Measurements from ENCODE around the gene DRC7. TPM values are rescaled to one million over a fixed set of nuclear protein-coding genes. Genes with fewer than 3 reads are reported as not detected.

DRC7 gene
- total RNA-seq, 1 experiment from 2014 or later = 0.72 TPM

- Histone ChIP-seq H3K4me2 (ENCODE audit: insufficient read depth, insufficient read length, low read length) (no peak overlapping the region), H3K9me3 (ENCODE audit: control insufficient read depth, low read depth, low read length) (no peaks in the 10 kb centered on the region), H3K56ac (ENCODE audit: insufficient read length, low read depth, low read length) (no peak overlapping the region), H3K27ac (ENCODE audit: insufficient read length, low read depth, low read length) (no peak overlapping the region), H3K79me1 (ENCODE audit: insufficient read depth, low read depth, low read length, poor library complexity, severe bottlenecking) (no peaks in the 10 kb centered on the region), H4K5ac (ENCODE audit: insufficient read length, low read depth, low read length) (no peak overlapping the region), H3K4me1 (ENCODE audit: insufficient read depth, low read length) (no peaks in the 10 kb centered on the region), H2BK15ac (ENCODE audit: low read depth, low read length) (no peak overlapping the region), H3K18ac (ENCODE audit: insufficient read length, low read depth, low read length) (no peak overlapping the region), H2AFZ (ENCODE audit: low read length) (no peak overlapping the region), H4K8ac (replicated peaks; ENCODE audit: insufficient read length, low read depth, low read length) (no peak overlapping the region), H2BK5ac (ENCODE audit: insufficient read length, low read length) (no peak overlapping the region), H3K4ac (ENCODE audit: low read depth, low read length) (no peak overlapping the region), H3K23ac (ENCODE audit: insufficient read length, low read depth, low read length) (no peak overlapping the region), H3K9ac (ENCODE audit: extremely low read depth, insufficient read length, low read length) (no peak overlapping the region), H2BK20ac (ENCODE audit: low read depth, low read length, poor library complexity, severe bottlenecking) (no peak overlapping the region), H4K20me1 (ENCODE audit: control insufficient read depth, insufficient read depth, insufficient read length) (no peaks in the 10 kb centered on the region), H3K23me2 (ENCODE audit: insufficient read length, low read depth, low read length, poor library complexity, severe bottlenecking) (no peaks in the 10 kb centered on the region), H3K79me2 (ENCODE audit: insufficient read depth, low read length) (no peaks in the 10 kb centered on the region), H2BK120ac (ENCODE audit: low read depth, low read length, poor library complexity, severe bottlenecking) (no peak overlapping the region), H2AK5ac (ENCODE audit: insufficient read length, low read length) (no peak overlapping the region), H3K27me3 (ENCODE audit: insufficient read depth, low read length) (no peaks in the 10 kb centered on the region), H4K91ac (ENCODE audit: insufficient read length, low read depth, low read length) (no peak overlapping the region), H2BK12ac (ENCODE audit: insufficient read length, low read depth, low read length) (no peak overlapping the region), H3T11ph (ENCODE audit: low read length) (no peak overlapping the region), H3K14ac (ENCODE audit: insufficient read depth, low read length) (no peak overlapping the region)
- H3K4me1 Mint-ChIP-seq = peaks cover 5 to 20% of the 10 kb centered on the region in 2 experiments
- H3K27me3 Mint-ChIP-seq (ENCODE audit: low read depth) = peaks cover 7% of the 10 kb centered on the region
- H3K4me3 Mint-ChIP-seq = no peak overlapping the region
- no peak overlapping the region for H3K27ac Mint-ChIP-seq
- TF ChIP-seq CTCF (conservative IDR thresholded peaks at IDR 0.05) = no peak
- no CpG with 5 or more reads among the region's 4 CpGs for WGBS (ENCODE audit: extremely low coverage, insufficient read length, low lambda C conversion rate)
- no peaks in the 10 kb centered on the region for H3K9me3 Mint-ChIP-seq
- H3K36me3 Mint-ChIP-seq (ENCODE audit: insufficient read depth in 1 of 3, low read depth in 3 of 3) = no peaks in the 10 kb centered on the region
- no peak for DNase-seq
Observed at GRCh38 chr16:57690782-57691471, 3.7 kb upstream of the DRC7 start.
